HUDEP-2 (cell line): ENCODE data around the gene PLAAT4.
"Not testable (repeated sequence)": the region's sequence is repeated elsewhere in the genome, so short reads cannot be mapped to it uniquely, and the experiment has no call there.

ENCODE experiments used
- DNase-seq, 76 experiments: peaks; one replicate each; lab custom pipeline; 2025; ENCODE audit not compliant: unreplicated experiment in 76 of 76; lab: John Stamatoyannopoulos, UW

PLAAT4 gene

GRCh38 chr11:63564784-63565350 lies 28.3 kb downstream of the PLAAT4 start:
- peak in 1 of 76 experiments; percentile 6 for DNase-seq

- DNase-seq = peak in 59 of 76 experiments; percentile 2 to 81 (median 45)
Measured at GRCh38 chr11:63567044-63567840, 30.6 kb downstream of the PLAAT4 start.

- DNase-seq = no peak
Measured at GRCh38 chr11:63569570-63569969, 33.0 kb downstream of the PLAAT4 start.

GRCh38 chr11:63572026-63572688 lies 35.5 kb downstream of the PLAAT4 start:
- DNase-seq = no peak

GRCh38 chr11:63573881-63574855 lies 37.6 kb downstream of the PLAAT4 start:
- peak in 50 of 76 experiments; percentile 2 to 67 (median 29) for DNase-seq

GRCh38 chr11:63574856-63575602 lies 38.4 kb downstream of the PLAAT4 start:
- DNase-seq = no peak

GRCh38 chr11:63578882-63579281 lies 42.3 kb downstream of the PLAAT4 start:
- not testable (repeated sequence) for DNase-seq

GRCh38 chr11:63581224-63581623 lies 44.6 kb downstream of the PLAAT4 start:
- DNase-seq = not testable (repeated sequence)

GRCh38 chr11:63583357-63583677 lies 46.7 kb downstream of the PLAAT4 start:
- no peak for DNase-seq

GRCh38 chr11:63586451-63587166 lies 50.0 kb downstream of the PLAAT4 start:
- DNase-seq = no peak

GRCh38 chr11:63589000-63589399 lies 52.4 kb downstream of the PLAAT4 start:
- DNase-seq = no peak

- DNase-seq = no peak
Measured at GRCh38 chr11:63590024-63590788, 53.6 kb downstream of the PLAAT4 start.

GRCh38 chr11:63592975-63593395 lies 56.4 kb downstream of the PLAAT4 start:
- peak in 10 of 76 experiments; percentile 1 to 26 (median 11) for DNase-seq

GRCh38 chr11:63595296-63595695 lies 58.7 kb downstream of the PLAAT4 start:
- no peak for DNase-seq
